H1 (cell line): ENCODE results near the gene ENOSF1. TPM values are rescaled to one million over a fixed set of nuclear protein-coding genes. Genes with fewer than 3 reads are reported as not detected.

ENCODE experiments used
- ATF2 ChIP-seq: IDR thresholded peaks from 2 replicates; pipeline ENCODE4 v1.6.1; 2012; ENCODE audit warnings: low read length, inconsistent platforms
- CHD1 ChIP-seq: IDR thresholded peaks from 2 replicates; pipeline ENCODE4 v1.6.1; 2012; ENCODE audit warnings: low read depth, low read length, improper control_type of control experiment
- E2F6 ChIP-seq: IDR thresholded peaks from 2 replicates; pipeline ENCODE4 v1.6.1; 2012; ENCODE audit warnings: inconsistent platforms
- EGR1 ChIP-seq: IDR thresholded peaks from 2 replicates; pipeline ENCODE4 v1.6.1; 2011; ENCODE audit warnings: low read depth, low read length, borderline replicate concordance
- KDM4A ChIP-seq: IDR thresholded peaks from one replicate; pipeline ENCODE4 v1.7.1; 2012; ENCODE audit warnings: low read depth, mild to moderate bottlenecking, moderate library complexity, low read length, inconsistent platforms; ENCODE audit not compliant: severe bottlenecking
- MAX ChIP-seq: IDR thresholded peaks from 2 replicates; pipeline ENCODE4 v1.6.1; 2012; ENCODE audit warnings: inconsistent platforms
- POLR2A ChIP-seq, 2 experiments: IDR thresholded peaks; 1 replicate in 1 of 2; 2 replicates in 1 of 2; pipeline ENCODE4 v1.6.1; 2011; ENCODE audit warnings: low read depth in 2 of 2, low read length in 2 of 2, mild to moderate bottlenecking in 2 of 2; ENCODE audit errors: control extremely low read depth in 1 of 2
- SIX5 ChIP-seq: IDR thresholded peaks from 2 replicates; pipeline ENCODE4 v1.6.1; 2011; ENCODE audit warnings: mild to moderate bottlenecking, low read depth, low read length
- TAF1 ChIP-seq: IDR thresholded peaks from 2 replicates; pipeline ENCODE4 v1.6.1; 2011; ENCODE audit warnings: mild to moderate bottlenecking, low read depth, low read length
- TAF7 ChIP-seq: optimal IDR thresholded peaks from 2 replicates; pipeline ENCODE3; 2011; ENCODE audit warnings: low read depth, mild to moderate bottlenecking, inconsistent platforms, low read length, moderate library complexity, borderline replicate concordance
- polyA plus RNA-seq, 7 experiments: library from polyadenylated mRNA; depleted of rRNA in 3 of 7; stranded (reverse) in 5 of 7; unstranded in 2 of 7; fragments of >200 nt in 5 of 7; fragments of 200-250 nt in 2 of 7; gene quantifications; 1 replicate in 5 of 7; 2 replicates in 1 of 7; 4 replicates in 1 of 7; pipeline versions ENCODE4 v1.2.1 to v1.2.3, GENCODE V29; 2011 to 2013; ENCODE audit warnings: missing spikeins in 2 of 7, mixed read lengths in 2 of 7
- total RNA-seq: library from RNA; stranded (reverse); fragmentation: NEBNext Ultra II Directional; extraction: Animal tissue kit (Norgen Biotek cat#: 25700); gene quantifications from 2 replicates; pipeline ENCODE4 v1.2.1, GENCODE V29; 2021

ENOSF1 gene
- total and polyA plus RNA-seq, 2 of the 8 experiments (the other 6 are each of a cell fraction or from before 2014, with no cell fraction given) = 15.4 to 26.4 TPM

- TF ChIP-seq ATF2 = no peak
- peak; percentile 31; the same call in 1 of the 2 replicates for TF ChIP-seq MAX
- 0 out of 2 replicates have a peak, but pooled peaks have one; percentile 44 for TF ChIP-seq E2F6
- TF ChIP-seq TAF1 = no peak
- no peak for TF ChIP-seq CHD1
- no peak for TF ChIP-seq EGR1
- no peak for TF ChIP-seq SIX5
- peak; percentile 45 for TF ChIP-seq KDM4A
- TF ChIP-seq POLR2A (IDR thresholded peaks at IDR 0.05; ENCODE audit: control extremely low read depth in 1 of 2, low read depth in 2 of 2, low read length in 2 of 2) = peak in 1 of 2 experiments; percentile 19; a peak in 1 of 3 replicates
- no peak for TF ChIP-seq TAF7
These were observed 601 bp downstream of the ENOSF1 start (continued) for GRCh38 chr18:711657-712400.
